GM12891 (cell line): ENCODE measurements around the gene TNKS2.

Experiments used
- DNase-seq: peaks from one replicate; pipeline ENCODE4 v3.0.0; 2011; ENCODE audit warnings: low spot score; ENCODE audit not compliant: insufficient read length
- FAIRE-seq: peaks from 2 replicates; lab custom pipeline; 2011; peaks lifted over from hg19 to GRCh38; lab: Jason Lieb, UNC
- PAX5 ChIP-seq: IDR thresholded peaks from 2 replicates; pipeline ENCODE4 v1.6.1; 2011; ENCODE audit warnings: low read length, moderate library complexity, mild to moderate bottlenecking; ENCODE audit not compliant: insufficient read depth, severe bottlenecking
- POLR2A ChIP-seq: IDR thresholded peaks from 2 replicates; pipeline ENCODE4 v1.6.1; 2011; ENCODE audit warnings: low read depth, low read length, control low read depth
- POLR2AphosphoS5 ChIP-seq: IDR thresholded peaks from 2 replicates; pipeline ENCODE4 v1.6.1; 2011; ENCODE audit warnings: low read depth, low read length, control low read depth
- POU2F2 ChIP-seq: IDR thresholded peaks from 2 replicates; pipeline ENCODE4 v1.6.1; 2011; ENCODE audit warnings: low read depth, mild to moderate bottlenecking, control low read depth, low read length, moderate library complexity
- SPI1 ChIP-seq: IDR thresholded peaks from 2 replicates; pipeline ENCODE4 v1.6.1; 2011; ENCODE audit warnings: low read depth, low read length, control low read depth
- TAF1 ChIP-seq: IDR thresholded peaks from 2 replicates; pipeline ENCODE4 v1.6.1; 2011; ENCODE audit warnings: low read depth, low read length, control low read depth

TNKS2 gene

DNA sequence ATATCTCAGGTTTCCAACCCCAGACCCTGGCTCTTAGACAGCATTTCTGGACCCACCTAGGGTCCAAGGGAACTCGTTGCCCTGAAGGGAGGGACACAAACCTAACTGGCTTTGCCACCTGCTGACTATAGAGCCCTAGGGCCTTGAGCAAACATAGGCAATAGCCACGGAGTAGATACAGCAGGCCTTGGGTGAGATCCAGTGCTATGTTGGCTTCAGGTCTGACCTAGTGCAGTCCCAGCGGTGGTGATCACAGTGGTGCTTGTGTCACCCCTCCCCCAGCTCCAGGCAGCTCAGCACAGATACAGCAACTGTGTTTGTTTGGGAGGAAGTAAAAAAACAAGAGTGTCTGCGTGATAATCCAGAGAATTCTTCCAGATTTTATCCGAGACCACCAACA lies 9.7 kb upstream of the TNKS2 start:
- FAIRE-seq: no peak
- no peak for DNase-seq

GRCh38 chr10:91796331-91797047 lies 1.7 kb upstream of the TNKS2 start:
- no peak for DNase-seq
- peak; percentile 68 for FAIRE-seq
- TF ChIP-seq PAX5: no peak
- no peak for TF ChIP-seq SPI1
- TF ChIP-seq POLR2AphosphoS5: no peak
- no peak for TF ChIP-seq POLR2A
- no peak for TF ChIP-seq POU2F2
- TF ChIP-seq TAF1: no peak

More for the DNA sequence above, 9.7 kb upstream of the TNKS2 start:
- no peak for TF ChIP-seq POLR2A
- TF ChIP-seq POU2F2: no peak
- TF ChIP-seq PAX5: no peak
- TF ChIP-seq SPI1: no peak
- no peak for TF ChIP-seq TAF1

DNA sequence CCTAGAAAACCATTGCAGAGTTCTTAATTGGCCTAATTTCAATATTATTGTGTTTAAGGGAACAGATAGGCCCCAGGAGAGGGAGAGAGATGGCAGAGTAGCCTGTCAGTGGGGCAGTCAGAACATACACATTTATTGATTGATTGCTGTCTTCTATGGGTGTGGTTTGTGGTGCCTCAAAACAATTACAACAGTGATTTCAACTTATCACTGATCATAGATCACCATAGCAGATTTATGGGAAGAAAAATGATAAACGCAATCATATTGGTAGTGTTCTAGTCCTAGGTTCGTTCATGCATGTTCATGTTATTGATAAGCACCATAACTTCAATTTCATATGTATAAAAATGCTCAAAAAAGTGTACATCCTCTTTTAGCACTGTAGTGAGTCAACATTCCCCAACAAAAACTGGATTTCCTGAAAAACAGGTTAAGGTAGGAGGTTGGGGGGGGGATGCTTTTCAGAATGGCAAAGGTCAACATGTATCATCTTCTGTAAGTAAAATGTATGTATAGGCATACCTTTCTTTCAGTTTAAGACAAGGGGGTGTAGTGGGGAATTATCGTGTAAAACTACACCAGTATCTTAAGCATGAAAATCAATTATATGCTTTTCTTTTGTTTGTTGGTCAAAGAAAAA lies 1.1 kb upstream of the TNKS2 start:
- TF ChIP-seq PAX5 (no peak), TAF1 (no peak), POLR2AphosphoS5 (no peak), POU2F2 (no peak), POLR2A (no peak), SPI1 (no peak)
- FAIRE-seq (peak; percentile 9), DNase-seq (no peak)

DNA sequence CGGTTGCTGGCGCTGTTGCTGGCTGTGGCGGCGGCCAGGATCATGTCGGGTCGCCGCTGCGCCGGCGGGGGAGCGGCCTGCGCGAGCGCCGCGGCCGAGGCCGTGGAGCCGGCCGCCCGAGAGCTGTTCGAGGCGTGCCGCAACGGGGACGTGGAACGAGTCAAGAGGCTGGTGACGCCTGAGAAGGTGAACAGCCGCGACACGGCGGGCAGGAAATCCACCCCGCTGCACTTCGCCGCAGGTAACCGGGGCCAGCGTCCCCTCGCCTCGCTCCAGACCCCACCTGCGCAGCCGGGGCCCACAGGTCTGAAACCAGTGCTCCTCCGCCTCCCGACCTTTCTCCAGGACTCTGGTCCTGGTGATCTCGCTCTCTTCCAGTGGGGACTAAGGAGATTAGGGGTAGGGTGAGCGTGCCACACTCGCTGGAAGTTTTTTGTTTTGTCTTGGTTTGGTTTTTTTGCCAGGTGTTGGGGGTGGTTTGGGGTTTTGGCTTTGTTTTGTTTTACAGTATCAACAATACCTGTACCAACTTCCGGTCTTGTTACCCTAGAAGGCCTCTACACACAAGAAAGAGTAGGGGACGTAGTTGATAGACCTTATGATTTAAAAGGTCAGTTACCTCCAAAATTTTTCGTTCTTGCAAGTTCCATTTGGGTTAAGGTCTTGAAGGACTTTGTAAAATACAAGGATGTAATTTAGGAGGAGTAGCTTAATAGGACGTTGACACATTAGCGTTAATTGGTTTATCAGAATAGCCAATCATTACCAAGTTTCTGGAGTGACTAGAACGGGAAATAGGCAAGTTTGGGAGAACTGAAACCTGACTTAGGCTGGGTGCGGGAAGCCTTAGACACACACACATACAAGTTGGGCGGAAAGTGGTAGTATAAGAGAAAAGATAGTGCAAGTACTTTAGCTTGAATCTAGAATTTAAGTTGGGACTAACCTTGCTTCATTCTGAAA lies 704 bp downstream of the TNKS2 start:
- no peak for TF ChIP-seq POU2F2
- TF ChIP-seq POLR2AphosphoS5: no peak
- TF ChIP-seq SPI1: peak; percentile 25; the same call in 1 of the 2 replicates
- no peak for TF ChIP-seq POLR2A
- TF ChIP-seq PAX5: peak; percentile 1
- TF ChIP-seq TAF1: no peak
- DNase-seq (peak; percentile 31), FAIRE-seq (no peak)

- TF ChIP-seq TAF1 (no peak), SPI1 (no peak), POLR2A (no peak), POU2F2 (no peak), POLR2AphosphoS5 (no peak), PAX5 (no peak)
- no peak for FAIRE-seq
- DNase-seq: no peak
Measured at GRCh38 chr10:91799612-91799975, 1.4 kb downstream of the TNKS2 start.

DNA sequence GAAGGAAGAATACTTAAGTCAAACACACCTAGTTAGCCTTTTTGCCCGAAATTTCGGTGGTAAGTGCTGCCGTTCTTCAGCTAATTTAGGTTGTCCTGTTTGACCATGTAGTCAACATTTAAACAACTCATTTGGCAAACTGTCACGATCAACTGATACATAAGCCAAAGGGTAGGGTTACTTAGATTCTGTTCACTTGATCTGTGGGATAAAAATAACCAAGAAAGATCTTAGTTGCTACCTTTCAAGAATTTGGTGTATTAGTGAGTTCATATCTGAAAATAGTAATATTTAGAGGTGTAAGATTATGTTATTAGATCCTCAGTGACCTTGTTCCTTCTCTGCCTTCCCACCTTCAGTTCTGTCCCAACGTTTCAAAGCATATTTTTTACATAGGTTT lies 2.0 kb downstream of the TNKS2 start:
- TF ChIP-seq TAF1: no peak
- TF ChIP-seq POLR2AphosphoS5: no peak
- TF ChIP-seq SPI1: no peak
- no peak for TF ChIP-seq PAX5
- TF ChIP-seq POLR2A: no peak
- no peak for TF ChIP-seq POU2F2
- FAIRE-seq (no peak), DNase-seq (no peak)

GRCh38 chr10:91800756-91801155 lies 2.5 kb downstream of the TNKS2 start:
- FAIRE-seq: no peak
- TF ChIP-seq PAX5: no peak
- TF ChIP-seq SPI1: no peak
- no peak for TF ChIP-seq POU2F2
- TF ChIP-seq POLR2AphosphoS5: no peak
- no peak for TF ChIP-seq POLR2A
- TF ChIP-seq TAF1: no peak
- DNase-seq: no peak

DNA sequence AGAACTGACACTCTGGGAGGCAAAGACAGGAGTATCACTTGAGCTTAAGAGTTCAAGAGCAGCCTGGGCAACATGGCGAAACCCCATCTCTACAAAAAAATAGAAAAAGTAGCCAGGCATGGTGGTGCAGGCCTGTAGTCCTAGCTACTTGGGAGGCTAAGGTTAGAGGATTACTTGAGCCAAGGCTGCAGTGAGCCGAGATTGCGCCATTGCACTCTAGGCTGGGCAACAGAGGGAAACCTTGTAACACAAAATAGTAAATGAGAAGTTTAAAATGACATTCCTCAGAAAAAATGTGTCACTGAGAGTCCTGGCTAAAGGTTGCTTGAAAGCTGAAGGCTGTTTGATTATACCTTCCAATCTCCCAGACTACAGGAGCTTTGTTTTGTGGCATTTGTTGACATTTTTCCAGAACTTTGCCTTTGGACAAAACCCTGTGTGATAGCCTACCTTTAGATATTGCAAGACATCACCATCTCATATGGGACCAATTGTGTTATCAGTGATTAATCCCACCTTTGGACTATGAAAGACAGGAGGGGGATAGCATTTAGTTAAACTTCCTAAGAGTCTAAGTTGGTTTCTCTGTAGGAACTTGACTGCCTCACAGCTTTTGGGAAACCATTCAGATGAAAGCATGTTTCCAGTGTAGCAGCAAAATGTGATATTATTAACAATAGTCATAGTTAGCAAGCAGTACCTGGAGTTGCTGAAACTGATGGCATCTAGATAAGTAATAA lies 5.3 kb downstream of the TNKS2 start:
- FAIRE-seq (no peak), DNase-seq (no peak)
- no peak for TF ChIP-seq SPI1
- no peak for TF ChIP-seq TAF1
- no peak for TF ChIP-seq PAX5
- no peak for TF ChIP-seq POLR2AphosphoS5
- no peak for TF ChIP-seq POLR2A
- TF ChIP-seq POU2F2: no peak
